ENCODE measurements around the gene SAMD1. TPM values are rescaled to one million over a fixed set of nuclear protein-coding genes. Genes with fewer than 3 reads are reported as not detected.

Gene SAMD1
- total RNA-seq (ENCODE audit: unreplicated experiment), result 29.5 TPM
- long read RNA-seq, result 0 reads

DNA sequence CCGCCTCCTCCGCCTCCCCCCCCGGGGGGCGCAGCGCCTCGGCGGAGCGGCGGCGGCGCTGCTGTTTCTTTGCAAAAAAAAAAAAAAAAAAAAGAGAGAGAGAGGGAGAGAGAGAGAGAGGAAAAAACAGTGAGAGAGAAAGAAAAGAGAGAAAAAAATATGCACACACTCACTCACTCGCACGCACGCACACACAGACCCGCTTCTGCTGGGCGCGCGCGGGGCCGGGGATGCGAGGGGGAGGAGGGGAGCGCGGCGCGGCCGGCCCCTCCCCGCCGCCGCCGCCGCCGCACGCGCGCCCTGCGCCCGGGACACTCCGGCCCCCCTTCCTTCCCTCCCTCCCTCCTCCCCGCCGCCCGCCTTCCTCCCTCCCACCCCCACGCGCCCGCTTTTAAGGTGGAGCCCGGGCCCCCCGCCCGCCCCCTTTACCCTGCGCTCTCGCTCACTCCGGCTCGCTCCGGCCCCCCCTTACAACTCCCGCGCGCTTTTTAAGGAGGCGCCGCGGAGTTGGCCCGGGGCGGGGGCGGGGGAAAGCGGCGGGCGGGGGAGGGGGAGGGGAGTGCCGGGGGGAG lies at the start of gene SAMD1:
Gene SAMD1 (minus strand): TSS at position 243 of the 572 bp plus-strand sequence.
- Mint-ChIP-seq H3K27me3 (ENCODE audit: unreplicated experiment) (peaks cover 21% of the 10 kb centered on the region), H3K27ac (ENCODE audit: unreplicated experiment) (peak within 1 kb of the TSS; percentile 90), H3K4me1 (ENCODE audit: unreplicated experiment) (peaks cover 5% of the 10 kb centered on the region), H3K9me3 (ENCODE audit: unreplicated experiment) (peaks cover 3% of the 10 kb centered on the region), H3K36me3 (ENCODE audit: low read depth, unreplicated experiment) (peaks cover 16% of the 10 kb centered on the region), H3K4me3 (ENCODE audit: unreplicated experiment) (peak within 1 kb of the TSS; percentile 95)
- DNase-seq (ENCODE audit: low spot score), result peak; percentile 69
- TF ChIP-seq, protein P1, sequence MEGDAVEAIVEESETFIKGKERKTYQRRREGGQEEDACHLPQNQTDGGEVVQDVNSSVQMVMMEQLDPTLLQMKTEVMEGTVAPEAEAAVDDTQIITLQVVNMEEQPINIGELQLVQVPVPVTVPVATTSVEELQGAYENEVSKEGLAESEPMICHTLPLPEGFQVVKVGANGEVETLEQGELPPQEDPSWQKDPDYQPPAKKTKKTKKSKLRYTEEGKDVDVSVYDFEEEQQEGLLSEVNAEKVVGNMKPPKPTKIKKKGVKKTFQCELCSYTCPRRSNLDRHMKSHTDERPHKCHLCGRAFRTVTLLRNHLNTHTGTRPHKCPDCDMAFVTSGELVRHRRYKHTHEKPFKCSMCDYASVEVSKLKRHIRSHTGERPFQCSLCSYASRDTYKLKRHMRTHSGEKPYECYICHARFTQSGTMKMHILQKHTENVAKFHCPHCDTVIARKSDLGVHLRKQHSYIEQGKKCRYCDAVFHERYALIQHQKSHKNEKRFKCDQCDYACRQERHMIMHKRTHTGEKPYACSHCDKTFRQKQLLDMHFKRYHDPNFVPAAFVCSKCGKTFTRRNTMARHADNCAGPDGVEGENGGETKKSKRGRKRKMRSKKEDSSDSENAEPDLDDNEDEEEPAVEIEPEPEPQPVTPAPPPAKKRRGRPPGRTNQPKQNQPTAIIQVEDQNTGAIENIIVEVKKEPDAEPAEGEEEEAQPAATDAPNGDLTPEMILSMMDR (IDR thresholded peaks at IDR 0.05; ENCODE audit: unreplicated experiment), result no peak

- Mint-ChIP-seq H3K36me3 (ENCODE audit: low read depth, unreplicated experiment) (no peaks in the 10 kb centered on the region), H3K27me3 (ENCODE audit: unreplicated experiment) (peaks cover 5% of the 10 kb centered on the region), H3K4me3 (ENCODE audit: unreplicated experiment) (peak overlapping the region; percentile 61), H3K27ac (ENCODE audit: unreplicated experiment) (peak overlapping the region; percentile 34), H3K9me3 (ENCODE audit: unreplicated experiment) (no peaks in the 10 kb centered on the region), H3K4me1 (ENCODE audit: unreplicated experiment) (peaks cover 19% of the 10 kb centered on the region)
- no peak for DNase-seq (ENCODE audit: low spot score)
- TF ChIP-seq, protein P1 (IDR thresholded peaks at IDR 0.05; ENCODE audit: unreplicated experiment), result no peak
Observed at GRCh38 chr19:14139944-14140343, 49.4 kb upstream of the SAMD1 start.

- Mint-ChIP-seq H3K27ac (ENCODE audit: unreplicated experiment) (peak overlapping the region; percentile 44), H3K27me3 (ENCODE audit: unreplicated experiment) (peaks cover 5% of the 10 kb centered on the region)
- no peak for DNase-seq (ENCODE audit: low spot score)
Observed at GRCh38 chr19:14138576-14139265, 48.2 kb upstream of the SAMD1 start.

DNA sequence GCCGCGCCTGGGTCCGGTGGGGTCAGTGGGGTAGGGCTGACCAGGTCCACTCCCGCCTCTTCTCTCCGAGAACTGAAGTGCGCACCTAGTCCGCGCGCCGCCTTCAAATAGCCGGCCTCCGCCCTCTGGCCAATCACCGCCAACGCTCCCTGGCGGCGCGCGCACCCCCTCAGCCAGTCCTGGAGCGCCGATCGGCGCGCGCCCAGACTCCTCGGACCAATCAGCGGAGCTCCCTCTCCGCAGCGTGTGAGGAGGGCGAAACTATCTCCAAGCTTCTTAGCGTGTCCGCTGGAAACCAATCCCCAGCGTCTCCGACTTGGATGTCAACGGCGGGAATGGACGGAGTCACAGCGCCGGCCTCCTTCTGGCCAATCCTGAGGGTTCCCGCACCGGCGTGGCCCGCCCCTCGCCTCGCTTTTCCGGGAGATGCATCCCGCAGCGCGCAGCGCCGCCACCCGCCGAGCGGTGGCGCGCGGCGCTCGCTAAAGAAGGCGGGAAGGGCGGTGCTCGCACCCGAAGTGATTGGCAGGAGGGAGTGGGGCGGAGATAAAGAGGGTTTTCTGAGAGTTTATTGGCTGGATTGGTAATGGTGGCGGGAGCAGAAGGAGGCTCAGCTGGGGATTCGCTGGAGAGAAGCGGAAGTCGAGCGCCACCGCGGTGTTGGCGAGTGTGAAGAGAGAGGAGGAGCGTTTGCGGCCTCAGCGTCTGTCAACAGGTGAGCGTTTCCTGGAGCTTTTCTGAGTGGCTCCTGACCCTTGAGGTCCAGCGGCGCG lies 46.1 kb upstream of the SAMD1 start, which contains the start of gene ASF1B:
Gene ASF1B (minus strand): TSS at position 81 of the 773 bp plus-strand sequence. CDS start 133 bp downstream, outside the sequence.
- TF ChIP-seq, protein P1 (IDR thresholded peaks at IDR 0.05; ENCODE audit: unreplicated experiment), result peak; percentile 60
- Mint-ChIP-seq H3K4me1 (ENCODE audit: unreplicated experiment) (peaks cover 19% of the 10 kb centered on the region), H3K27ac (ENCODE audit: unreplicated experiment) (peak within 1 kb of the TSS; percentile 98), H3K9me3 (ENCODE audit: unreplicated experiment) (no peaks in the 10 kb centered on the region), H3K36me3 (ENCODE audit: low read depth, unreplicated experiment) (no peaks in the 10 kb centered on the region), H3K4me3 (ENCODE audit: unreplicated experiment) (peak within 1 kb of the TSS; percentile 98), H3K27me3 (ENCODE audit: unreplicated experiment) (peaks cover 7% of the 10 kb centered on the region)
- DNase-seq (ENCODE audit: low spot score), result peak; percentile 98

More at GRCh38 chr19:14138576-14139265, 48.2 kb upstream of the SAMD1 start:
- no peaks in the 10 kb centered on the region for H3K9me3 Mint-ChIP-seq (ENCODE audit: unreplicated experiment)
- TF ChIP-seq, protein P1 (IDR thresholded peaks at IDR 0.05; ENCODE audit: unreplicated experiment), result no peak
- H3K36me3 Mint-ChIP-seq (ENCODE audit: low read depth, unreplicated experiment), result no peaks in the 10 kb centered on the region
- H3K4me3 Mint-ChIP-seq (ENCODE audit: unreplicated experiment), result no peak overlapping the region
- peaks cover 19% of the 10 kb centered on the region for H3K4me1 Mint-ChIP-seq (ENCODE audit: unreplicated experiment)
